ENCODE data around the gene GTSE1.

The GTSE1 gene

DNA sequence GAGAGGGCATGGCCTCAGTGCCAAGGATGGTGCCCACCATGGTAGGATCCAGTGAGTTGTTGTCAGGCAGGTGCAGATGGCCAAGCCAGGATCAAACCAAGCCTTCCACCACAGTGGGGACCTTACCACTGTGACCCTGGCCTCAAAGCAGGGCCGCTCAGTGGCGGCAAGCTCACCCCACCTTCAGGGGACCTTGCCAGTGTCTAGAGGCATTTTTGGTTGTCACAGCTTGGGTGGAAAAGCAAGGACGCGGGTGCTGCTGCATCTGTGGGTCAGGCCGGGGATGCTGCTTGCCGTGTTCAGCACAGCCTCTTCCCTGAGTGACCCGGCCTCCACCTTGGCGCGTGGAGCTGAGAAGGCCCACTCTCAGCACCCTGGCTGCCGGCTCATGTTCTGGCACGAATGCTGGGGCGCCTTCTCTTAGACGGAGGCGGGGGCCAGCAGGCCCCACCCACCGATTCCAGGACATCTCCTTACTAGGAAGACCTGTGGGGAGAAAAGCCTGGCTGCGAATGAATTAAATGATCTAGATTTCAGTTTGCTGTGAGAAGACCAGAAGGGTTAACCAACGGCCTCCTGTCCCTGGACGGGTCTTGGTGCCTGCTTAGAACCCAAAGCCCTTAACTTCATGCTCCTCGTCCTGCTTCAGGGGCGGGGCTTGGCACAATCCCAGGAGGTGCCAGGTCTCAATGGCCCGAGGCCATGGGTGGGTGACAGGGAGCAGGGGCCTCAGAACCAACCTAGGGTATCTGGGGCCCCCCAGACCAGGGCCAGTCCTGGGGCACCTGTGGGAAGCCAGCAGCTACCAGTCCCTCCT is 57.7 kb downstream of the GTSE1 start:
- no peak for DNase-seq

DNA sequence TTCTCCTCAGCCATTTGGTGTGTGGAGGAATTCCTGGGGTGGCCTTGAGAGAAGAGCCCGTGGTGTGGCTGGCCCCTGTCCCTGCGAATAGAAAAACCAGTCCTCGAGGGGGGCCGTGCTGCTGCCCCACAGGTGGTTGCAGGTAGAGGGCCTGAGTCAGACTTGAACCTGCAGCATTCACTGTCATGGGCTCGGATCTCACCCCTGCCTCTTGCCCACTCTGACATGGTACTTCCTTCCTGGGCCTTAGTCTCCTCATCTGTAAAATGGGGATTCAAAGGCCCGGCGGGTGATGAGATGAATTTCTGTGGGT is 58.3 kb downstream of the GTSE1 start:
- DNase-seq = no peak

DNA sequence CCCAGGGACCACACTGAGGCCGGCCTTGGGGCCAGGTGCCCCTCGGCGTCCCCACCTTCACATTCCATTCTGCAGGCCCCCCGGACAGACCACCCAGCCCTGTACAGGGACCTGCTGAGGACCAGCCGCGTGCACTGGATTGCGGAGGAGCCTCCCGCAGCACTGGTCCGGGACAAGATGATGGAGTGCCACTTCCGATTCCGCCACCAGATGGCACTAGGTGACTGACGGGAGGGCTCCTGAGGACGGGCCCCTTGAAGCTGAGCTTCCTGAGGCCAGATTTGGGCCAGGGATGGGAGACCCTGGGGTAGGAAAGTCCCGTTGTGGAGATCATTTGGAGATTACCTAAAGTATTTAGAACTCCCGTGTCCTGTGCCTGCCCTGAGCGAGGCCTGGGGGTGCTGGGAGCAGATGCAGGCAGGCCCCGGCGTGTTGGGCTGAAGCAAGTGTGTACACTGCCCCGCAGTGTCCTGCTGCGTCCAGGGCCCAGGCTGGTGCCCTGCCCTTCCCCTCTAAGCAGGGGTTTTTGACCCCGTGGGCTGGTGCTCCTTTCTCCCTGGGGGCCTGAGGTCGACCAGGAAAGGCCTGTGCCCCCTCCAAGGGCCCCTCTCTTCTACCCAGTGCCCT is 58.8 kb downstream of the GTSE1 start:
- DNase-seq = peak; percentile 7

DNA sequence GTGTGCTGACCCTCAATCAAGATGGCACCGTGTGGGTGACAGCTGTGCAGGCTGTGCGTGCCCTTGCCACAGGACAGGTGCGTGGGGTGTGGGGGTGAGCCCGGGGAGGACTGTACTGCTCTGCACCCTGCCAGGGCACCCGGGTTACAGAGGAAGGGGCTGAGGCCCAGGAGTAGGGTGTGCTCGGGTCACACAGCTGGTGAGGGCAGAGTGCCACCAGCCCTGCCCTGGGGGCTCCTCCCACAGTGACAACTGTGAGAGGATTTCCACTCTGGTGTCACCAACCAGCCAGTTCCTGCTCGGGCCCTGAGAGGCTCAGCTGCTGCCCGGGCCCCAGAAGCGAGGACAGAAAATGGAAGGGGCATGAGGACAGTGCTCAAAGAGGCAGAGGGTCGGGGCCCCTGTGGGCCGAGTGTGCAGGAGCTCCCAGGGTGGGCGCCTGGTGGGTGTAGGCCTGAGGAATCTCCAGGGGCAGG is 59.4 kb downstream of the GTSE1 start:
- no peak for DNase-seq

DNA sequence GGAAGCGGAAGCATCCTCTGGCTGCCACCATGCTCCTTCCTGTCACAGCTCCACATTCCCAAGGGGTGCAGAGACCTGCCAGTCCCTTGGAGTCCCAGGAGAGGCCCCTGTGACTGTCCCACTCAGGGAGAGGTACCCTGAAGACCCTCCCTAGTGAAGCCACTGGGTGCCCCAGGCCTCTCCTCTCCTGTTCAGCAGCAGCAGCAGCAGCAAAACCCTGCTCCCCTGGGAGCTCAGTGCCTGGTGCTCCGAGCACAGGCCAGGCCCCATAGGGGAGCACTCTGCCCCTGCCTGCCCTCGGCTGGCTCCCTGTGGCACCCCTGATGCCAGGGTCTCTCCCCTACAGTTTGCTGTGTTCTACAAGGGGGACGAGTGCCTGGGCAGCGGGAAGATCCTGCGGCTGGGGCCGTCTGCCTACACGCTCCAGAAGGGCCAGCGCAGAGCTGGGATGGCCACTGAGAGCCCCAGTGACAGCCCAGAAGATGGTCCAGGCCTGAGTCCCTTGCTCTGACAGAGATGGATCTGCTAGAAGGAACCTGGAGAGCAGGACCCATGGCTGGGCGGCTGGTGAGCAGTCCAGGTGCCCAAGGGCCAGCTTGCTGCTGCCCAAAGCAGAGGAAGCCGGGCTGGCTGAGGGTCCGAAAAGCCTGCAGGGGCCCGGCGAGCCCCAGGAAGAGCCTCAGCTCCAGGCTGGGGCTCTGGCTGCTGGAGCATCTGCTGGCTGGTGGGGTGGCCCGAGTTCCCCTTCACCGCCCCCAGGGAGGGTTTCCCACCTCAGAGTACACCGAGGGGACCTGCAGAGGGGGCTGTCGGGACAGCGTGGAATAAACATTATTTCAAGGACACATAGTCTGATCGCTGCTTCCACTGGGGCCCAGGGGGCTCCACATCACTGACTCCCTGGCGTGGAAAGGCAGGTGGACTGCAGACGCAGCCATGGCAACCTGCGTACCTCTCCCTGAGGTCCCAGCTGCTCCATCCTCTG is 60.1 kb downstream of the GTSE1 start:
- DNase-seq = no peak

DNA sequence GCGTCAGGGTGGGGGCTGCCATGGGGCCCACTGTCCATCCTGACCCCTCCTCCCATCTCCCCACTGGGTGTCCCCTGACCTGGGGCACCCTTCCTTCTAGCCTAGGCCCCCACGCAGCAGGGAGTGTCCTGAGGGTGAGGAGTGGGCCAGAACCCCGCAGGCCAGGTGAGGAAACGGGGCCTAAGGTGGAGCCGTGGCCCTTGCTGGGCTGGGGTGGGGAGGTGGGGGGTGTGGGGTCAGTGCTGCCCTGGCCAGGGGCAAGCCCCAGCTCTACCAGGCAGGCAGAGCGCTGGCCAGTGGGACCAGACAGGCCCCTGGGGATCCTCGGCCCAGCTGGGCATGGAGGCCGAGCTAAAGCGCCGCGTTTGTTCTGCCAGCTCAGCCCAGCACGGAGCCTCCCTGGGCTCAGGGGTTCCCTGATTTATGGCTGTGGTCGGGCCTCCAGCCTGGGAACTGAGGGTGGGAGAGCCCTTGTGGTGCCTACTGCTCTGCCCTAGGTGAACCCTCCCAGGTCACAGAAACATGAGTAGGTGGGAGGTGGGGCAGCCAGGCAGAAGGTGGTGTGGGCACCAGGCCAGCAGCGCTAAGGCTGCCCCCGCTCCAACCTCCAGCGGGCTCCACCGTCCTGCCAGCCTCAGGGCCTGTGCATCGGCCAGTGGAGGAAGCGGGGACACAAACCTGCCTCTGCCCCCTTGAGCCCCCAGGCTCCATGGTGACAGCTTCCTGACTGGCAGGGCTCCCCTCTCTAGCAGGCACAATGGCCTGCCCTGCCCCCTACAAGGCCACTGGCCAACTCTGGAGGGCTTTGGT is 61.2 kb downstream of the GTSE1 start:
- no peak for DNase-seq

DNA sequence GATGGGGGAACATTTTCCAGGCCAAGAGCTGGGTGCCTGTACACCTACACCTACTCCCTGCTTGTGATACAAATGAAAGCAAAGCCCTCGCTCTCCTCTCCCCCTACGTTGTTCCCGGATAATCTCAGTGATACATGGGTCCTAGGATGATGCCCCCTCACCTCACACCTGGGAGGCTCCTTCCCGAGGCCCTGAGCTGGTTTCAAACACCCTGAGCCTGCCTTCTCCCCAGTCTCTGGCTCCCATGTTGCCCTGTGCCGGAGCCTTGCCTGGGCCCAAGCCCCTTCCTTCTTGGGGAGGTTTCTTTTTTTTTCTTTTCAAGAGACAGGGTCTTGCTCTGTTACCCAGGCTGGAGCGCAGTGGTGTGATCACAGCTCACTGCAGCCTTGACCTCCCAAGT is 62.1 kb downstream of the GTSE1 start:
- DNase-seq = no peak

DNA sequence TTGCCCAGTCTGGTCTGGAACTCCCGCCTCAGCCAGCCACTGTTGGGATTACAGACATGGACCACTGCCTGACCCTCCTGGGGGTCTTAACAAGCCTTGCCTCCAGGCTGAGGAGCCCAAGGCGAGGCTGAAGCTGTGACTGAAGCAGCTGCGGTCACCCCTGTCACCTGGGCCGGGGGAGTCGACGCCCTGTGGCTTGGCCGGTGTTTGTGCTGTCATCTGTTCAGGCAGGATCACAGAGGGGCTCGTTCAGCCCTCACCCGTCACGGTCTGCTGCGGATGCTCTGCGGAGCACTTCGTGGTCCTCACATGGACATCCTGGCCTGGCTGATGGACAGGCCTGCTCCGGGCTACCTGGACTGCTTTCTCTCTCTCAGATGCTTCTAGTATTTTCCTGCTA is 62.7 kb downstream of the GTSE1 start:
- DNase-seq = no peak

DNA sequence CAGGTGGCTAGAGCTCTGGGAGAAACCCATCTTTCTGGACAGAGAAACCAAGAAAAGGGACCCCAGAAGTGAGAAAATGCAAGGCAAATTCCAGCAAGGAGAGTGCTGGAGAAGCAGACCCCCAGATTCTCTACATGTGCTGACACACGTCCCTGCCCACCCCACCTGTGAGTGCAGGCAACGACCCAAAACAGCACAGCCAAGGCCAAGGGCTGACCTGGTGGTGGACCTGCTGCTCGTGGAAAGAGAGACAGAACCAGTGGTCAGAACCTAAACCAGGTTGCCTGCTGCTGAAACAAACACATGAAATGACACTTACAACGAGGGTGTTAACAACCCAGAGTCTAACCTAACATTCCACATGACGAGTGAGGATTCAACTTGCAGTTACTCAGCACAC is 63.4 kb downstream of the GTSE1 start:
- DNase-seq = no peak

DNA sequence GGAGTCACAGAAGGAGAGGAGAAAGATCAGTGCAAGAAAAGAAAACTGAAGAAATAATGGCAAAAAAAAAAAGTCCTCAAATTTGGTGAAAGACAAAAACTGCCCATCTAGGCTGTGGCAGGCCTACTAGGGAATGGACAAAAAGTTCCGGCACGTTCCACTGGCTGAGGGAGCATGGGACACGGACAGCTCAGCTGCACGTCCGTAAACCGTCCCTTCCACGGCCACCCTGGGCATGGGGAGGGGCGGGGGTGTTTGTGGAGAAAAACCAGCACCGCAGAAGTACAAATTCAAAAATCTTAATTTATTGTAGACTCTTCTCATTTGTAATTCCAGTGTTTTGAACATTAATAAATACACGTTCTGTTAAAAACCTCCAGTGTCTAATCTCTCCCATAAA is 64.2 kb downstream of the GTSE1 start:
- no peak for DNase-seq

DNA sequence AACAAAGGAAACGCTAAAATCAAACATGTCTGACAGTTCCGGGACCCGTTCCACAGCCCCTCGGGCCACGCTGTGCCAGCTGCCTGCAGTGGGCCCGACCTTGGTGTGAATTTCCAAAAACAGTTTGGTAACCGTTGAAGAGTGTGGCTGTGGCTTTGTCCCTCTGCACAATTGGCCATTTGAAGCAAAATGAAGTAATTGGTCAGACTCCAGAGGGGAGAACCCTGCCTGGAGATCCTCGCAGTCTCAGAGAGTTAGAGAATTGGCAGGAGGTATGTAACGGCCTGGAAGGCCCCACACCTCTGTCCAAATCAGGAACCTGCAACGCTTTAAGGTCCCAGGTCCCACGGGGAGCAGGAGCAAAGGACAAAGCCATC is 65.1 kb downstream of the GTSE1 start:
- DNase-seq = no peak

DNA sequence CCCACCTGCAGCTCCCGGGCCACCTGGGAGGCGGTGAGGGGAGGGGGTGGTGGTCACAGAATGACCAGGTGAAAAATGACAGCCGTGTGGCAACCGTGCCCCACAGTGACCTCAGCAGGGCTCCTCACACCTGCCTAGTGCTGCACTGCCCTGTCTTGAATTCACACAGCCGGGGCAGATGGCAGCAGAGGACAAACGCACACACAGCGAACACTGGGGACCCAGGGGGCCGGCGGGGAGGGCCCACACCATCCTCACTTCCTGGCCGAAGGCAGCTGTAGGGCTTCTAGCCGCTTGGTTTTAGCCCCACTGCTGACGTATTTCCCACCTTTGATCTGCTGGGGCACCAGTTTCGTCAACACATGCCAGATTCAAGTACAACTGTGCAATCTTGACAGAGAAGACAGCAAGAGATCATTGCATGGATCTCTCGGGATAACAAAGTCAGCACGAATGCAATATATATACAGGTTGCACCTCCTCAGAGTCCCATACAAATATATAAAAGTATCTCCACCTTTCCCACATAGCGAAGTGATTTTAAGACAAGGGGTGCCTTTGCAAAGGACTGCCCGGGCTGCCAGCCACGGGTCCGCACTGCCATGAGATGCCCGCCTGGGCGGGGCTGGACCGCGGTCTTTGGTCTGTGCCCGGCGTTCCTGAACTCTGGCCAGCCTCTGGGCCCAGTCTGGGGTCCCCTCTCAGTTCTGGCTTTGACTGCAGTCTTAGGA is 65.7 kb downstream of the GTSE1 start:
- DNase-seq = peak; percentile 41

DNA sequence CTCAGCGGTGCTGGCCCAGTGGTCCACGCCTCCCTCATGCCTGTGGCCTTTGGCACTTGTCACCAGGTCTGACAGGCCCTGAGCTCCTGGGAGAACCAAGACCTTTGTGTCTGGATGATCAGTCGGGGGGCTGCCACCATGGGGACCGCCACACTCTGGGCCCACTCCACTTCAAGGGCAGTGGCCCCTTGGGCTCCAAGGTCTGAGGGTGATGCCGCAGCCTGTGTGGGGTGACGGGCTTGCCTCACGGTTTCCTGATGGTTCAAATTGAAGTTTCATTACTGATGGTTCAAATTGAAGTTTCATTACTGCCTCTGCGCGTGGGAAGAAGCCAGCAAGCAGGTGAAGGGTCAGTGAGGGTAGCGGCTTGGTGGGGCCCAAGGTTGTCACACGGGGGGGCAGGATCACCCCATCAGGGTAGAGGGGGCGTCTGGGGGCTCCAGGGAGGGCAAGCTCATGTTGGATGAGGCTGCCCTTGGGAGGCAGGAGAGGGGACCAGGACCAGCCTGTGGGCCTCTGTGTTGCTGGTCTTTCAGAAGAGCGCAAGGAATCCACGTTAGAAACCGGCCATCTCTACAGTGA is 66.4 kb downstream of the GTSE1 start:
- DNase-seq = no peak

DNA sequence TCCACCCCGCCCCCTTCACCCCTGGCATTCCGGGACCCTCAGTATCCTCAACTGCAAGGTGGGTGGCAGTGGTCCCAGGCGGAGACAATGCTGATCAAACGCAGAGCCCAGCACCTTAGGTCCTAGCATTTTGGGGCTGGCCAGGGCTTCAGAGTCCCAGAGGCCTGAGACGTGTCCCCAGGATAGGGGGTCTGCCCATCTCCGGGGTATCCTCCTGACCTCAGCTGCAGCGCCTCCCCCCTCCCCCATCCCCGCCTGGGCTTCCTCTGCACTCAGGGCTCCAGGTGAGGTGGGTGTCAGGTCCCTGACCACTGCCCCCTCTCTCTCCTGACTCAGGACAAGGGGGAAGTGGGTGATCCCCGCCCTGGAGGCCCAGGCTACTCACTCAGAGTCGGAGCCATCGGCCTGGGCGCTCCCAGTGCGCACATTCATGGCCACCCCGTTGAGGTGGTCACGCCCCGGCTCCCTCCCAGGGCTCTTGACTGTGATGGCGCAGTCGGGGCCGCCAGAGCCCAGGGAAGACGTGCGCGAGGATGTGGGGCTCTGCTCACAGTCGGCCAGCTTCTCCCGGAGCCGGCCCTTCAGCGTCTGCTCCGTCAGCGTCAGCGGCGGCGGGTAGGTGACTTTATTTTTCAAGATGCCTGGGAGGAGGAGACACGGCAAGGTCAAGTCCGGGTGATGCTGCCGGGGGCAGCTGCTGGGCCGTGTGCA is 67.1 kb downstream of the GTSE1 start:
- no peak for DNase-seq

DNA sequence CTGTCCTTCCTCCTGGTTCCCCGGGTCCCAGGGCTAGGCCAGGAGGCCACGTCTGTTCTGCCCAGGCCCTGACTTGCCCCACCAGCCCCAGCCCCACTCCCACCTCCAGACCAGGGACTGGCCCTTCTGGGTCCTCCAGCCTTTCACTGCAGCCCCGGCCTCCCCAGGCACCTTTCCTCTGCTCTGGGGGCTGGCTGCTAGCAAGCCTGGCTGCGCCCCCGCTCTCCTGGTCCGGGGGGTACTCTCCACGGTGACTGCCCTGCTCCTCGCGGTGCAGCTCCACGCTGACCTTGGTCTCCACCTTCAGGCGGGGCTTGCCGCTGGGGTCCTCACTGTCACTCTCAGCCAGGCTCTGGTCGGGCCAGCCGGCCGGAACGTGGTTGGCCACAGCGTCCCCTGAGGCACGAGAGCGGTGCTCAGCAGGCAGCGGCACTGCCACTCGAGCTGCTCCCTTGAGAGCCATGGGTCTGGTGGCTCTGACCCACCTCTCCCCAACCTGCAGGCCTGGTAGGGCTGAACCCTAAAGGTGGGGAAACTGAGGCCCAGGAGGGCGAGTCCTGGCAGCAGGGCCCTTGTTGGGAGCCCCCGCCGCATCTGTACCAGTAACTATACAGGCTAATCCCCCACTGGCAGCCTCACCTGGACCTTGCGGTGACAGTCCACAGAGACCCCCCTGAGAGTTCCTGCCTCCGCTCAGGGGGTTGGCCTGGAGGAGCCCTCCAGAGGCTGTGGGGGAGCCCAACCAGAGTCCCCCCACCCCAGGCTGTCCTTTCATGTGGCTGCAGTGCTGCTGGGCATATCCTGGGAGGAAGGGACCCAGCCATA is 67.9 kb downstream of the GTSE1 start:
- DNase-seq = no peak

DNA sequence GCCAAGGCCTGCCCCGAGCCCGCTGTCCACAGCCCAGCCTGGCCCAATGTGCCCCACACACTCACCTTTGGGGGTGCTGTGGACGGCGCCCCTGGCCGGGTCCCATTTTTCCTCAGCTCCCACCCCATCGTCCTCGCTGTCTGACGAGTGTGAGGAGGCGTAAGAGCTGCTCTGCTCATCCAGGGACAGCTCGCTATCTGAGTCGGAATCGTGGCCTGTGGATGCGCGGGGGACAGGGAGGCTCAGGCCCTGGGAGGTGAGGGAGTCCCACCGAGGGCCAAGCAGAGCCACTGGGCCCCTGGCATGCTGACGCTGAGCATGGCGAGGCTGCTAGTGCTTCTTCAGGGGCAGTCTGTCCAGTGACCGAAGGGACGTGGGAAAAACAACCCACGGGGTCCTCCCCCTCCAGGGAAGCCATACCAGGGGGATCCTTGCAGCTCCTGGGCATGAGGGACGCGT is 68.5 kb downstream of the GTSE1 start:
- no peak for DNase-seq

DNA sequence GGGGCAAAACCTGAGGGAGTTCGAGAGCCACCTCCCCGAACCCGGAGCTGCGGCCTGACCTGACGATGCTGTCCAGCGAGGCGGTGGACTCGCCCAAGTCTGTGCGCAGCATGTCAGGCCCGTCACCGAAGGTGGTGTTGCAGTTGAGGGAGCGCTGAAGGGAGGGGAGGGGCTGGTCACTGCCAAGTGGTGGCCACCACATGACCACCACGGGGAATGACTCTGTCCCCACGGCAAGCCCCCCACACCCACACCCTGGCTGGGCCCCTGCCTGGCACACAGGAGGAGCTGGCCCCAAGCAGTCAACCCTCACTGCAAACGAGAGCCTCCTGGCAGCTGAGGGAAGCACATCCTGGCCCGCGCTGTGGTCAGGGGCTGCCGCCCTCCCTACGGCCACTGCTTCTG is 69.7 kb downstream of the GTSE1 start:
- no peak for DNase-seq

DNA sequence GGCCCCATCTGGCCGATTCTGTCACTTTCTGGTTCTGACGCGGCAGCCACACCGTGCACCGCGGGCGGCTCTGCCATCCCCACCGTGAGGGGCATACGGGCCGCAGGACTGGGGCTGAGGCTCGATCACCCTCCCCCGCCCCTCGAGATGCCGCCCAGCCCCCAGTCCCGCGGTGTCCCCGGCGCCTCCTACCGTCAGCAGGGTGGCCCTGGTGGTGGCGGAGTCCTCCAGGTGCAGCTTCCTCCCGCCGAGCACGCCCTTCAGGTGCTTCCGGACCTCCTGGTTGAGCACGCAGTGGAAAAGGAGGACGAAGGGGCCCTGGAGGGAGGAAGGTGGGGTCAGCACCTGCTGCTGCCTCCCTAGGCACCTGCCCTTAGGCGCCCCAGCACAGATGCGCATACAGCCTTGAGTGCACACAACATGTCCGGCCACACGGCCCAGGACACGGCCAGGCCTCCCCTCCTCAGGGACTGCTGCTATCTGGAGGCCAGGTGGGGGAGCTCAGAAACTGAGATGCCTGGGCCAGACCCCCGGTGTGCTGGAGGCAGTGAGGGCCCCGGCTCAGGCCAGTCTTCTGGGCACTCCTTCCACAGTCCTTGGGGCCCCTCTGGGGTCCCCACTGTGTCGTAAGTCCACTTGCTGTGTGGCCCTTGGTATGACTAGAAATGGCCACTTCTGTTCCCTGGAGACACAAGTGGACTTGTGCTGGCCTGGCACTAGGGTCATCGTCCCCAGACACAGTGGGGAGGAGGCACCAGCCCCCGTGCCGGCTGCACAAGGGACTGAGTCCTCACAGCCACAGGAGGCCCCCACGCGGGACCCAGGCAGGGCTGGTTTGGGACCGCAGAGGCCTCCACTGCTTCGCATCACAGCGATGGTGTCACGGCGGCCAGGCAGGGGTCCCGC is 70.4 kb downstream of the GTSE1 start:
- DNase-seq = peak; percentile 2

DNA sequence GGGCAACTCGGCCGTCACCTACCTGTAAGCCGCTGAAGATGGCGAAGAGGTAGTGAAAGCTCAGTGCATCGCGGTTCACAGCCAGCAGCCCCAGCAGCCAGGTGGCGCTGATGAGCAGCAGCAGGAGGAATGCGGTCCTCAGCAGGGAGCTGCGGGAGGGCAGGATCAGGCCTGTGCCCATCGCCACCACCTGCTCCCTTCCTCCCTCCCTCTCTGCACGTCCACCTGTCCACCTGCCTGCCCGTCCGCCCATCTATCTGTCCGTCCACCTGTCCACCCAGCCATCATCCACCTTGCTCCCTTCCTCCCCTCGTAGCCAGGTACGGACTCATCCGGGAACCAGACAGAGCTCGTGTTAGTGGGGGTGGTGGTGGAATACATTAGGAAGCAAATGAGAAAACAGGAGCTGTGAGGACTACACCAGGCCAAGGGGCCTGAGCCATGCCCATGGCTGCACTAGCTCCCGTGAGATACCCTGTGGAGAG is 71.1 kb downstream of the GTSE1 start:
- peak; percentile 62 for DNase-seq

All from NCI-H510A treated with DMSO at 0.1 percent for 48 hours (cell line).